ENCODE results near the gene UPK1A.

UPK1A gene

GRCh38 chr19:35636651-35637050 is 29.7 kb upstream of the UPK1A start:
- TF ChIP-seq POLR2A (IDR thresholded peaks at IDR 0.05; ENCODE audit: extremely low read depth, insufficient read length) (no peak), MAX (IDR thresholded peaks at IDR 0.05; ENCODE audit: low read depth, low read length) (no peak)
- no peak overlapping the region for H3K4me3 ChIP-seq (ENCODE audit: low read depth, low read length)
- no peak for DNase-seq (ENCODE audit: low read depth)

GRCh38 chr19:35637165-35637564 is 29.2 kb upstream of the UPK1A start:
- no peak overlapping the region for H3K4me3 ChIP-seq (ENCODE audit: low read depth, low read length)
- no peak for DNase-seq (ENCODE audit: low read depth)
- TF ChIP-seq CTCF (IDR thresholded peaks at IDR 0.05; ENCODE audit: low read depth, low read length) (no peak), POLR2A (IDR thresholded peaks at IDR 0.05; ENCODE audit: extremely low read depth, insufficient read length) (no peak), MAX (IDR thresholded peaks at IDR 0.05; ENCODE audit: low read depth, low read length) (no peak), MYC (IDR thresholded peaks at IDR 0.05; ENCODE audit: low read depth, low read length) (no peak)

GRCh38 chr19:35639321-35639639 is 27.0 kb upstream of the UPK1A start:
- DNase-seq (ENCODE audit: low read depth) = no peak
- H3K4me3 ChIP-seq (ENCODE audit: low read depth, low read length) = no peak overlapping the region
- TF ChIP-seq POLR2A (IDR thresholded peaks at IDR 0.05; ENCODE audit: extremely low read depth, insufficient read length) (no peak), CTCF (IDR thresholded peaks at IDR 0.05; ENCODE audit: low read depth, low read length) (no peak), MYC (IDR thresholded peaks at IDR 0.05; ENCODE audit: low read depth, low read length) (no peak), MAX (IDR thresholded peaks at IDR 0.05; ENCODE audit: low read depth, low read length) (no peak)

GRCh38 chr19:35639863-35640262 is 26.5 kb upstream of the UPK1A start:
- no peak for DNase-seq (ENCODE audit: low read depth)
- H3K4me3 ChIP-seq (ENCODE audit: low read depth, low read length) = no peak overlapping the region
- TF ChIP-seq MYC (IDR thresholded peaks at IDR 0.05; ENCODE audit: low read depth, low read length) = no peak

- TF ChIP-seq POLR2A (IDR thresholded peaks at IDR 0.05; ENCODE audit: extremely low read depth, insufficient read length) (no peak), MYC (IDR thresholded peaks at IDR 0.05; ENCODE audit: low read depth, low read length) (no peak), MAX (IDR thresholded peaks at IDR 0.05; ENCODE audit: low read depth, low read length) (no peak), CTCF (IDR thresholded peaks at IDR 0.05; ENCODE audit: low read depth, low read length) (no peak)
- peak; percentile 28 for DNase-seq (ENCODE audit: low read depth)
- H3K4me3 ChIP-seq (ENCODE audit: low read depth, low read length) = no peak within 1 kb of the TSS
Measured at GRCh38 chr19:35641515-35642151, 24.7 kb upstream of the UPK1A start, which contains the start of gene ETV2. ETV2 (plus strand) TSS chr19:35641745; CDS start chr19:35642461, 716 bp downstream.

- no peak overlapping the region for H3K4me3 ChIP-seq (ENCODE audit: low read depth, low read length)
- DNase-seq (ENCODE audit: low read depth) = no peak
- TF ChIP-seq POLR2A (IDR thresholded peaks at IDR 0.05; ENCODE audit: extremely low read depth, insufficient read length) (no peak), MYC (IDR thresholded peaks at IDR 0.05; ENCODE audit: low read depth, low read length) (no peak), MAX (IDR thresholded peaks at IDR 0.05; ENCODE audit: low read depth, low read length) (no peak), CTCF (IDR thresholded peaks at IDR 0.05; ENCODE audit: low read depth, low read length) (no peak)
Measured at GRCh38 chr19:35642312-35642711, 24.0 kb upstream of the UPK1A start.

- H3K4me3 ChIP-seq (ENCODE audit: low read depth, low read length) = peak overlapping the region; percentile 16
- no peak for TF ChIP-seq MAX (IDR thresholded peaks at IDR 0.05; ENCODE audit: low read depth, low read length)
- no peak for TF ChIP-seq CTCF (IDR thresholded peaks at IDR 0.05; ENCODE audit: low read depth, low read length)
- no peak for TF ChIP-seq POLR2A (IDR thresholded peaks at IDR 0.05; ENCODE audit: extremely low read depth, insufficient read length)
- TF ChIP-seq MYC (IDR thresholded peaks at IDR 0.05; ENCODE audit: low read depth, low read length) = no peak
- no peak for DNase-seq (ENCODE audit: low read depth)
Measured at GRCh38 chr19:35642798-35643254, 23.5 kb upstream of the UPK1A start.

Measured in NB4 (cell line).